ENCODE data around the gene SEPTIN1. TPM values are rescaled to one million over a fixed set of nuclear protein-coding genes. Genes with fewer than 3 reads are reported as not detected.

SEPTIN1 gene
- total and polyA plus RNA-seq, 2 of the 4 experiments (the other 2 are of a cell fraction), result 0.24 TPM; not detected in 1

DNA sequence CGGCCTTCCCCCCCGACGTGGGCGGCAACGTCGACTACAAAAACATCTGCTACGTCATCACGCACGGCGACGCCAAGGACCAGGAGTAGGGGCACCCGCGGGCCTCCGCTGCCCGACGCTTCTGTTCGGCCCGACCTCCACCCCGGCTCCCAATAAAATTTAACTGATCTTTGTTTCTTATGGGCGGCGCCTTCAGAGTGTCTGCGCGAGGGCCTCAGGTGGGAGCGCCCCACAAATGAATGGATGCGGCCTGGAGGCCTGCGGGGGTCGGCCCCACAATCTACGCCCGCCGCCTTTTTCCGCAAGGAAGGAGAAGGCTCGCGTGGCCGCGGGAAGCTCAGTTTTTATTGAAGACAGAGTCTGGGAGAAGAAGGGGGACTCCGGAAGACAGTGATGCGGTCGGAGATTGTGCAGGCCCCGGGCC, 4.5 kb downstream of the SEPTIN1 start:
- Histone ChIP-seq H2BK5ac (ENCODE audit: low read depth, low read length, poor library complexity, severe bottlenecking) (peak overlapping the region; percentile 88), H2BK15ac (ENCODE audit: low read depth, low read length) (no peak overlapping the region), H3K18ac (ENCODE audit: low read depth, low read length) (peak overlapping the region; percentile 49; the same call in 1 of the 2 replicates), H3K9ac (ENCODE audit: low read depth, low read length) (peak overlapping the region; percentile 72), H3K4me2 (ENCODE audit: low read depth, low read length) (peak overlapping the region; percentile 72), H3K27me3 (ENCODE audit: control insufficient read depth, insufficient read depth, low read length) (no peaks in the 10 kb centered on the region), H3K9me3 (ENCODE audit: control insufficient read depth, insufficient read depth, low read length) (no peaks in the 10 kb centered on the region), H2BK20ac (ENCODE audit: low read depth, low read length) (no peak overlapping the region), H3K14ac (replicated peaks; ENCODE audit: low read depth, low read length) (peak overlapping the region; percentile 96), H2BK120ac (ENCODE audit: low read depth, low read length) (peak overlapping the region; percentile 50; the same call in 1 of the 2 replicates), H3K9me1 (ENCODE audit: insufficient read depth, low read length) (peaks cover 16% of the 10 kb centered on the region), H4K5ac (ENCODE audit: low read depth, low read length) (peak overlapping the region; percentile 75), H3K4me3 (ENCODE audit: insufficient read depth, low read depth, low read length) (peak overlapping the region; percentile 49), H3K79me1 (ENCODE audit: low read depth in 1 of 2, low read length in 2 of 2) (peaks cover 5 to 30% of the 10 kb centered on the region in 2 experiments), H3K36me3 (ENCODE audit: control insufficient read depth, insufficient read depth, low read length) (no peaks in the 10 kb centered on the region), H3K27ac (ENCODE audit: insufficient read depth, low read length) (peak overlapping the region; percentile 89), H2AFZ (replicated peaks; ENCODE audit: low read length, poor library complexity) (peak overlapping the region; percentile 99), H4K8ac (ENCODE audit: low read depth in 2 of 2, low read length in 2 of 2) (peak overlapping the region; percentile 98 to 99), H3K4ac (ENCODE audit: low read depth, low read length) (peak overlapping the region; percentile 98), H4K91ac (ENCODE audit: insufficient read depth, low read depth, low read length) (peak overlapping the region; percentile 96), H3K56ac (ENCODE audit: extremely low read depth, insufficient read depth, low read length) (peak overlapping the region; percentile 89), H2AK9ac (replicated peaks; ENCODE audit: low read depth, low read length, poor library complexity) (peak overlapping the region; percentile 100), H3K23ac (ENCODE audit: low read depth, low read length) (peak overlapping the region; percentile 59), H4K20me1 (ENCODE audit: insufficient read depth, low read length) (peaks cover 10% of the 10 kb centered on the region), H3K4me1 (ENCODE audit: control insufficient read depth, insufficient read depth, low read length) (peaks cover 7% of the 10 kb centered on the region), H2AK5ac (ENCODE audit: low read depth, low read length) (peak overlapping the region; percentile 38; the same call in 1 of the 2 replicates)
- dilution Hi-C loops (cut with HindIII; ENCODE audit: low sequenced_read_pairs, unreplicated experiment), result no loop called here
- ATAC-seq (ENCODE audit: low read depth) (peak; percentile 64), DNase-seq (peak; percentile 85)
- 0% methylated on average over 15 of the region's 39 CpGs; no CpG with 5 or more reads in 1 of the 2 experiments for WGBS, 2 experiments (ENCODE audit: extremely low coverage in 2 of 2, insufficient read length in 1 of 2)
- CTCF ChIA-PET, result no interaction called here
- BruUV-seq (replicated peaks), result no TSS peak
- in situ Hi-C loops (cut with MboI; ENCODE audit: low sequenced_read_pairs), result no loop called here
- TF ChIP-seq CHD1 (IDR thresholded peaks at IDR 0.05; ENCODE audit: low read depth, low read length), result no peak
- TF ChIP-seq MAZ (IDR thresholded peaks at IDR 0.05; ENCODE audit: borderline replicate concordance, low read depth, low read length), result 0 out of 2 replicates have a peak, but pooled peaks have one; percentile 11
- no peak for TF ChIP-seq BHLHE40 (IDR thresholded peaks at IDR 0.05; ENCODE audit: low read depth, low read length)
- peak; percentile 85; the same call in 1 of the 2 replicates for TF ChIP-seq POLR2A (IDR thresholded peaks at IDR 0.05; ENCODE audit: low read depth, low read length)
- TF ChIP-seq NFE2L2 (IDR thresholded peaks at IDR 0.05; ENCODE audit: low read depth, low read length), result no peak
- no peak for TF ChIP-seq FOS (IDR thresholded peaks at IDR 0.05; ENCODE audit: low read depth, low read length)
- no peak for TF ChIP-seq SMC3 (IDR thresholded peaks at IDR 0.05; ENCODE audit: low read depth, low read length)
- TF ChIP-seq, protein P1, sequence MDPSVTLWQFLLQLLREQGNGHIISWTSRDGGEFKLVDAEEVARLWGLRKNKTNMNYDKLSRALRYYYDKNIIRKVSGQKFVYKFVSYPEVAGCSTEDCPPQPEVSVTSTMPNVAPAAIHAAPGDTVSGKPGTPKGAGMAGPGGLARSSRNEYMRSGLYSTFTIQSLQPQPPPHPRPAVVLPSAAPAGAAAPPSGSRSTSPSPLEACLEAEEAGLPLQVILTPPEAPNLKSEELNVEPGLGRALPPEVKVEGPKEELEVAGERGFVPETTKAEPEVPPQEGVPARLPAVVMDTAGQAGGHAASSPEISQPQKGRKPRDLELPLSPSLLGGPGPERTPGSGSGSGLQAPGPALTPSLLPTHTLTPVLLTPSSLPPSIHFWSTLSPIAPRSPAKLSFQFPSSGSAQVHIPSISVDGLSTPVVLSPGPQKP (IDR thresholded peaks at IDR 0.05; ENCODE audit: borderline replicate concordance, low read depth, low read length), result no peak
- TF ChIP-seq RCOR1 (IDR thresholded peaks at IDR 0.05; ENCODE audit: insufficient replicate concordance, low read length), result no peak
- intact Hi-C loops (cut with micrococcal nuclease), result loop anchor here (2.0 kb wide), 1 partner anchor 17 kb away; the partner anchor contains the start of gene ZNF48
- POLR2A ChIA-PET (ENCODE audit: unreplicated experiment), result no interaction called here

Measured in IMR-90 (cell line).